Body of pancreas (tissue), 4 donors: ENCODE data around the gene DIO1. TPM values are rescaled to one million over a fixed set of nuclear protein-coding genes. Genes with fewer than 3 reads are reported as not detected.

Source experiments
- ATAC-seq: fragments of 150-250 bp; one replicate; pipeline ENCODE4 v1.9.1; 2016
- DNase-seq, 4 donors: peaks; one replicate each; pipeline ENCODE4 v3.0.0-alpha.2; 2019
- H3K27ac ChIP-seq, 4 donors: fragments of 200-600 bp; sonication (generic); 1 replicate in 3 of 4; 2 replicates in 1 of 4; pipeline versions ENCODE4 v1.5.1 to v1.6.1; 2016 to 2019; ENCODE audit warnings: mild to moderate bottlenecking in 1 of 4, mixed read lengths in 1 of 4, moderate library complexity in 1 of 4
- H3K27me3 ChIP-seq, 2 donors: fragments of 200-600 bp; sonication (generic); one replicate each; pipeline ENCODE4 v1.6.0; 2016; ENCODE audit warnings: mild to moderate bottlenecking in 1 of 2
- H3K36me3 ChIP-seq, 2 donors: fragments of 200-600 bp; sonication (generic); replicated peaks in 1 of 2; 2 replicates each; pipeline ENCODE4 v1.5.1; 2016; ENCODE audit warnings: low read depth in 2 of 2; ENCODE audit not compliant: insufficient read depth in 1 of 2
- H3K4me1 ChIP-seq: fragments of 200-600 bp; sonication (generic); one replicate; pipeline ENCODE4 v1.6.0; 2016
- H3K4me3 ChIP-seq, 2 donors: fragments of 200-600 bp; sonication (generic); 1 replicate in 1 of 2; 2 replicates in 1 of 2; pipeline ENCODE4 v1.5.1; 2016 to 2019
- H3K9me3 ChIP-seq, 3 donors: fragments of 200-600 bp; sonication (generic); 1 replicate in 2 of 3; 2 replicates in 1 of 3; pipeline ENCODE4 v1.5.1; 2016
- POLR2A ChIP-seq, 3 donors: fragments of 450-650 bp; IDR thresholded peaks; one replicate each; pipeline ENCODE4 v1.6.1; 2016; ENCODE audit warnings: antibody characterized with exemption in 3 of 3, mild to moderate bottlenecking in 2 of 3
- WGBS, 2 donors: methylation state at CpG; one replicate each; pipeline ENCODE4 v1.1.5; 2017; 5-methylcytosine and 5-hydroxymethylcytosine counted together
- intact Hi-C: fragments of 100-400 bp; cut with DNase I; formaldehyde crosslinking; loops from one replicate; pipeline ENCODE4 v1.15.1; 2023
- total RNA-seq, 2 donors: library from RNA; depleted of rRNA; stranded (reverse); fragments of >200 nt; gene quantifications; one replicate each; pipeline ENCODE4 v1.1.0, GENCODE V29; 2016
- TF ChIP-seq, protein P1 (sequence below), 7 experiments: fragments of 450-650 bp in 4 of 7; fragments of 200-600 bp in 3 of 7; sonication (generic) in 3 of 7; IDR thresholded peaks; one replicate each; pipeline ENCODE4 v1.5.1; 2016 to 2019; ENCODE audit warnings: antibody characterized with exemption in 7 of 7

The DIO1 gene
- total RNA-seq, 2 donors from 2014 or later = not detected

DNA sequence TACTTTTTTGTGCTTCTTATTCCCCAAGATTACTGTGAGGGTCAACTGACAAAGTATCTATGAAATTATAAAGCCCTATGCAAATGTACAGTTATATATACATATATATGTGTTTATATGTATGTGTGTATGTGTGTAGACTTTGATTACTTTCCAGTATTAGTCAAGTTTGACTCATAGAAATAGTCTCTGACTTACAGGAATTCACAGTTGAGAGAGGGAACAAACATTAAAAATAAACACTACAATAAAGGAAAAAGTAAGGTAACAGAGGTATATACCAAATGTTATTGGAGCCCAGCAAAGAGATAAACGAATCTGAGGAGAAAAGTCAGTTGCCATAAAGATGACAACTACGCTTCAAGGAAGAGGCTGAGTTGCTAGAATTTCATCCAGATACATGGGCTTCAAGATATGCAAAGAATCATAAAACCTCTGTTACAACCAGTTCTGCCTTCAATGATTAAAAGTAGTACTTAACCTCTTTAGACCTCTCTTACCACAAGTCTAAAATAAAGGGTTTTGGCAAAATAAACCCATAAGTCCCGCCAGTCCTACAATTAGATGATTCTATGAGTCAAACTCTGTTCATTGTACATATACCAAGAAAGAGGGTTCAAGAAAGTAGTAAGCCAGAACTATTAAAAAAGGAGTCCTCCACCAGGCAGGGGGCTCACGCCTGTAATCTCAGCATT, 44.3 kb downstream of the DIO1 start:
- intact Hi-C loops = no loop called here
- Histone ChIP-seq H3K4me1 (no peaks in the 10 kb centered on the region), H3K27ac (no peak overlapping the region), H3K27me3 (no peaks in the 10 kb centered on the region), H3K36me3 (no peaks in the 10 kb centered on the region), H3K9me3 (no peaks in the 10 kb centered on the region), H3K4me3 (no peak overlapping the region)
- 84 to 89% methylated on average over 4 of the region's 4 CpGs for WGBS, 2 donors
- TF ChIP-seq, protein P1, sequence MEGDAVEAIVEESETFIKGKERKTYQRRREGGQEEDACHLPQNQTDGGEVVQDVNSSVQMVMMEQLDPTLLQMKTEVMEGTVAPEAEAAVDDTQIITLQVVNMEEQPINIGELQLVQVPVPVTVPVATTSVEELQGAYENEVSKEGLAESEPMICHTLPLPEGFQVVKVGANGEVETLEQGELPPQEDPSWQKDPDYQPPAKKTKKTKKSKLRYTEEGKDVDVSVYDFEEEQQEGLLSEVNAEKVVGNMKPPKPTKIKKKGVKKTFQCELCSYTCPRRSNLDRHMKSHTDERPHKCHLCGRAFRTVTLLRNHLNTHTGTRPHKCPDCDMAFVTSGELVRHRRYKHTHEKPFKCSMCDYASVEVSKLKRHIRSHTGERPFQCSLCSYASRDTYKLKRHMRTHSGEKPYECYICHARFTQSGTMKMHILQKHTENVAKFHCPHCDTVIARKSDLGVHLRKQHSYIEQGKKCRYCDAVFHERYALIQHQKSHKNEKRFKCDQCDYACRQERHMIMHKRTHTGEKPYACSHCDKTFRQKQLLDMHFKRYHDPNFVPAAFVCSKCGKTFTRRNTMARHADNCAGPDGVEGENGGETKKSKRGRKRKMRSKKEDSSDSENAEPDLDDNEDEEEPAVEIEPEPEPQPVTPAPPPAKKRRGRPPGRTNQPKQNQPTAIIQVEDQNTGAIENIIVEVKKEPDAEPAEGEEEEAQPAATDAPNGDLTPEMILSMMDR (IDR thresholded peaks at IDR 0.05) = no peak
- TF ChIP-seq POLR2A (IDR thresholded peaks at IDR 0.05) = no peak
- ATAC-seq (no peak), DNase-seq (no peak)

DNA sequence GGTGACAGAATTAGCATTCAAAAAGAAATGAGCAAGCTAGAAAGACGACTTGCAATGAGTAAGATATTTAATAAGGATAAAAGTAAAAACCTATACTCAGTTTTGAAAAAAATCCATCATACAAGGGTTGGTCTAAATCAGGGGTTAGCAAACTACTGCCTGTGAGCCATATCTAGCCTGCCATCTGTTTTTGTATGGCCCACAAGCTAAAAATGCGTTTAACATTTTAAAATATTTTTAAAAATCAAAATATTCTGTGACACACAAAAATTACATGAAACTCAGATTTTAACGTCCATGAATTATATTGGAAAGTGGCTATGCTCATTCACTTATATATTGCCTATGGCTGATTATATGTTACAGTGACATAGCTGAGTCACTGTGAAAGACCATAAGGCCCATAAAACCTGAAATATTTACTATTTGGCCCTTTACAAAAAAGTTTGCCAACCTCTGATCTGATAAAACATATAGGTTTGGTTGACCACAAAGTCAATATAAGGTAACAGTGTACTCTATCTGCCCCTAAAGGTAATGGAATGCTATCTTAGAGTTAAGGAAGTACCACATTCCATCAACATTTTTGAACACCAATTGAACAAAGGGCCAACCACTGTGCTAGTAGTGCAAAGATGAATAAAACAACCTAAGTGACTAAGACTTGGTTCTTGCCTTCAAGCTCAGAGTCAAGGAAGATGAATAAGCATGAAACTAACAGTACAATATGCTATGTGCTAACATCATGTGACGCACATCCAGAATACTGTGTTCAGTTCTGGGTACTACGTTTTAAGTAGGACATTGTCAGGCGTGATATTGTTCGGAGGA, 48.4 kb downstream of the DIO1 start:
- H3K27me3 ChIP-seq = no peaks in the 10 kb centered on the region
- no peak overlapping the region for H3K27ac ChIP-seq
- no peaks in the 10 kb centered on the region for H3K36me3 ChIP-seq
- H3K9me3 ChIP-seq = no peaks in the 10 kb centered on the region
- ATAC-seq (no peak), DNase-seq (no peak)
- peaks cover 18% of the 10 kb centered on the region for H3K4me1 ChIP-seq
- intact Hi-C loops = no loop called here
- TF ChIP-seq POLR2A (IDR thresholded peaks at IDR 0.05) = no peak
- TF ChIP-seq, protein P1 (IDR thresholded peaks at IDR 0.05) = no peak
- H3K4me3 ChIP-seq = no peak overlapping the region
- 79 to 86% methylated on average over 7 of the region's 7 CpGs for WGBS, 2 donors

DNA sequence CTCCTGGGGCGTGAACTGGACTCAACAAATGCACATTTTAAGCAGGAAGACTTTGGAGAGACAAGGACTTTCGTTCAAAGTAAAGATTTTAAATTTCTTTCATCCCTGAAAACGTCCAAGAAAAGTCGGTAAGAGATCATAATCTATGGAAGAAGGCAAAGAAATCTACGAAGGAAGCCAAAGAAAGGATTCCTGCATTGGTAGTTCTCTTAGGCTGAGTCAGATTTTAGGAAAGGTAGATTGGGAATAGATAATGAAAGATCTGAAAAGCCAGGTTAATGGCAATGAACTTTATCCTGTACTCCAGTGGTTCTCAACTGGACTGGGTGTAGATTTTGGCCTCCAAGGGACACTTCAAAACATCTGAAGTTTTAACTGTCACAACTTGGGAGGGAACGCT, 49.1 kb downstream of the DIO1 start:
- DNase-seq (no peak), ATAC-seq (no peak)
- no peaks in the 10 kb centered on the region for H3K36me3 ChIP-seq
- TF ChIP-seq, protein P1 (IDR thresholded peaks at IDR 0.05) = no peak
- no peak for TF ChIP-seq POLR2A (IDR thresholded peaks at IDR 0.05)
- no peak overlapping the region for H3K27ac ChIP-seq
- H3K27me3 ChIP-seq = no peaks in the 10 kb centered on the region
- peaks cover 23% of the 10 kb centered on the region for H3K4me1 ChIP-seq
- 93 to 94% methylated on average over 6 of the region's 6 CpGs for WGBS, 2 donors
- intact Hi-C loops = no loop called here
- H3K9me3 ChIP-seq = no peaks in the 10 kb centered on the region
- H3K4me3 ChIP-seq = no peak overlapping the region

DNA sequence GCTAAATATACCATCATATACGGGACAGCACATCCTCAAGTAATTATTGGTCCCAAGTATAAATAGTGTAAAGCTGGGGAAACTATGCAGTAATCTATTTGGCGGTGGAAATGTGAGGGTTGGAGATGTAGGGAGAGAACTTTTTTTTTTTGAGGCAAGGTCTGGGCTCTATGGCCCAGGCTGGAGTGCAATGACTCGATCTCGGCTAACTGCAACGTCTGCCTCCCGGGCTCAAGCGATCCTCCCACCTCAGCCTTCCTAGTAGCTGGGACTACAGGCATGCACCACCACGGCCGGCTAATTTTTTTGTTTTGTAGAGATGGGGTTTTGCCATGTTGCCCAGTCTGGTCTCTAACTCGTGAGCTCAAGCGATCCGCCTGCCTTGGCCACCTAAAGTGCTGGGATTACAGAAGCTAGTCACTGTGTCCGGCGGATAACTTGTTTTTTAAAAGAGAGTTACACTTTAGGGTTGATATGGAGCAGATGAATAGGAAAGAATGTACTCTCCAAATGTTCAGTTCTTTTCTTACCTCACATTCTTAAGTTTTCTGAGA, 49.6 kb downstream of the DIO1 start:
- Histone ChIP-seq H3K4me3 (no peak overlapping the region), H3K36me3 (no peaks in the 10 kb centered on the region), H3K27ac (no peak overlapping the region), H3K9me3 (no peaks in the 10 kb centered on the region), H3K4me1 (peaks cover 23% of the 10 kb centered on the region), H3K27me3 (no peaks in the 10 kb centered on the region)
- 90 to 93% methylated on average over 14 of the region's 14 CpGs for WGBS, 2 donors
- ATAC-seq = no peak
- intact Hi-C loops = no loop called here
- no peak for TF ChIP-seq POLR2A (IDR thresholded peaks at IDR 0.05)
- TF ChIP-seq, protein P1 (IDR thresholded peaks at IDR 0.05) = no peak
- DNase-seq = no peak
